Measurements from ENCODE around the gene CFAP20DC.

Gene CFAP20DC

GRCh38 chr3:58868097-58868779 lies 181.6 kb downstream of the CFAP20DC start:
- no peak for DNase-seq (ENCODE audit: extremely low read depth, low read depth)
- no peak for TF ChIP-seq CTCF (IDR thresholded peaks at IDR 0.05; ENCODE audit: low read depth, low read length)

- DNase-seq (ENCODE audit: extremely low read depth, low read depth), result no peak
- no peak for TF ChIP-seq CTCF (IDR thresholded peaks at IDR 0.05; ENCODE audit: low read depth, low read length)
These were observed 182.2 kb downstream of the CFAP20DC start for GRCh38 chr3:58867621-58868020.

GRCh38 chr3:58866079-58866478 lies 183.7 kb downstream of the CFAP20DC start:
- TF ChIP-seq CTCF (IDR thresholded peaks at IDR 0.05; ENCODE audit: low read depth, low read length), result no peak
- no peak for DNase-seq (ENCODE audit: extremely low read depth, low read depth)

GRCh38 chr3:58864480-58864879 lies 185.3 kb downstream of the CFAP20DC start:
- DNase-seq (ENCODE audit: extremely low read depth, low read depth), result no peak
- TF ChIP-seq CTCF (IDR thresholded peaks at IDR 0.05; ENCODE audit: low read depth, low read length), result no peak

- no peak for TF ChIP-seq CTCF (IDR thresholded peaks at IDR 0.05; ENCODE audit: low read depth, low read length)
- no peak for DNase-seq (ENCODE audit: extremely low read depth, low read depth)
These were observed 186.6 kb downstream of the CFAP20DC start for GRCh38 chr3:58863206-58863605.

GRCh38 chr3:58861551-58861950 lies 188.3 kb downstream of the CFAP20DC start:
- DNase-seq (ENCODE audit: extremely low read depth, low read depth), result no peak
- TF ChIP-seq CTCF (IDR thresholded peaks at IDR 0.05; ENCODE audit: low read depth, low read length), result no peak

- no peak for DNase-seq (ENCODE audit: extremely low read depth, low read depth)
- TF ChIP-seq CTCF (IDR thresholded peaks at IDR 0.05; ENCODE audit: low read depth, low read length), result no peak
These were observed 191.7 kb downstream of the CFAP20DC start for GRCh38 chr3:58858126-58858525.

Measured in AG09319 (cell line).